ENCODE results near the gene SDF2L1.
"Not testable (repeated sequence)": the region's sequence is repeated elsewhere in the genome, so short reads cannot be mapped to it uniquely, and the experiment has no call there.

The SDF2L1 gene

DNA sequence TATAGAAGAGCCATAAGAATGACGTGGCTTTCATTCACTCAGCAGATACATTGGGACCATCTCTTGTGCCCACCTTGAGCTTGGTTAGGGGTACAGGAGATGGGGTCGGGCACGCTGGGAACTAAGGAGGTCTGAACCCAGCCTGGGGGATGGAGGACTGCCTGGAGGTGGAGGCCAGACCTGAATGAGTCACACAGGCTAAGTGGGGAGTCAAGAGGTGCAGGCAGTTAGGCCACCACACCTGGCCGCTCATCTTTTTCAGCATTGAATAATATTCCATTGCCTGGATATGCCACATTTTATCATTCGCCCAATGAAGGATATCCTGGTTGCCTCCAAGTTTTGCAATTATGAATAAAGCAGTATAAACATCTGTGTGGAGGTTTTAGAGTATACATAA, 19.9 kb downstream of the SDF2L1 start:
- ATAC-seq: no peak
- no peak for DNase-seq

DNA sequence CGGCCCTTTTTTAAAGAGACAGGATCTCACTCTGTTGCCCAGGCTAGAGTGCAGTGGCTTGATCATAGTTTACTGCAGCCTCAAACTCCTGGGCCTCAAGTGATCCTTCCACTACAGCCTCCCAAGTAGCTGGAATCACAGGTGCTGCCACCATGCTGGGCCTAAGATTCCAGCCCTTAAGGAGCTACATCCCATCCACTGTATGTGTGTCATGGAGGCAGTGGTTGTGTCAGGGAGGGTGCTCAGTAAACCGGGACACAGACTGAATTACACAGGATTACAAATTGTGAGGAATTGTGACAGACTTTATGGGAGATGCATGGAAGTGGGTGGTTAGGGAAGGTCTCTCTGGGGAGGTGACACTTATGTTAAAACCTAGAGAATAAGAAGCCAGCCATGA, 21.6 kb downstream of the SDF2L1 start:
- ATAC-seq (no peak), DNase-seq (no peak)

DNA sequence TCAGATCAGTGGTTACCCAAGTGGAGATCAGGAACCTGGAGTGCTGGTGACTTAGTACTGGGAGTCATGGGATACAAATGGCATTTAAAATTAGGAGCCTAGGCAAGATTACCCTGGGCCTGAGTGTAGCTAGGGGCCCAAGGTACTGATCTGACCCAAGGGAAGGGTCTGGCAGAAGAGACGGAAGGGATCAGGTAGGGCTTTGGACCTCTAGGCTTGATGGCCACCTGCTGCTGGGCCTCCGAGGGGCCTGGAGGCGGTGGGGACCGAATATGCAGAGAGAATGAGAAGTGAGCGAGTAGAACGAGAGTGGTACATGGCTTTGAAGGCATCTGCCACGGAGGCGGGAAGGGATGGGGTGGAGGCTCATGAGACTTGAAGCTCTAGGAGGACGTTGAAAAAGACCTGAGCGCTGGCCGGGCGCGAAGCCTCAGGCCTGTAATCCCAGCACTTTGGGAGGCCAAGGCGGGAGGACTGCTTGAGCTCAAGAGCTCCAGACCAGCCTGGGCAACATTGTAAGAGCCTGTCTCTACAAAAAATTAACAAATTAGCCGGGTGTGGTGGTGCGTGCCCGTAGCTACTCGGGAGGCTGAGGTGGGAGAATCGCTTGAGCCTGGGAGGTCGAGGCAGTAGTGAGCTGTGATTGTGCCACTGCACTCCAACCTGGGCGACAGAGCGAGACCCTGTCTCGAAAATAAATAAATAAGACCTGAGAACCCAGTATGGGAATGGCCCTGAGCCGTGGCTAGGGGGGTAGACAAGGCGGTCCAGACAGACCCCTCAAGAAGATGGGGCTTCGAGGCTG, 23.1 kb downstream of the SDF2L1 start:
- DNase-seq: no peak
- no peak for ATAC-seq

DNA sequence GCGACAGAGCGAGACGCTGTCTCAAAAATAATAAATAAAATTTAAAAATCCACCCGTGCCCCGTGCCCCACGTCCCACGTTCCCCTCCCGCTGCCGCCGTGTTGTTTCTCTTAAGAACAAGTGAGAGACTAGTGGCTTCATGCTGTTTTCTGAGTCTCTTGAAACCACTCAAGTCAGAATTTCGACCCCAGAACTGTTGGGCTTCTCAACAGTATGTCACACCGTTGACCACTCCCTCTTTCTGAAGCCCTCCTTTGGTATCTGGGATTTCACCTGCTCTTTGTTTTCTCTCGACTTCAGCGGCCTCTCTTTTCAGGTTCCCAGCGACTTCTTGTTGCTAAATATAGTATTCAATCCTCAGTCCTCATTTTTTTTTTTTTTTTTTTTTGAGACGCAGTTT, 24.7 kb downstream of the SDF2L1 start:
- no peak for DNase-seq
- no peak for ATAC-seq

DNA sequence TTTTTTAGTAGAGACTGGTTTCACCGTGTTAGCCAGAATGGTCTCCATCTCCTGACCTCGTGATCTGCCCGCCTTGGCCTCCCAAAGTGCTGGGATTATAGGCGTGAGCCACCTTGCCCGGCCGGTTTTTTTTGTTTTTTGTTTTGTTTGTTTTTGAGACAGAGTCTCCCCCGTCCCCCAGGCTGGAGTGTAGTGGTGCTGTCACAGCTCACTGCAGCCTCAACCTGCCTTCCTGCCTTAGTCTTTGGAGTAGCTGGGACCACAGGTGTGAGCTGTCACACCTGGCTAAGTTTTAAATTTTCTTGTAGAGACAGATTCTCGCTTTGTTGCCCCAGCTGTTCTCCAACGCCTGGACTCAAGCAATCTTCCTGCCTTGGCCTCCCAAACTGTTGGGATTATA, 26.9 kb downstream of the SDF2L1 start:
- DNase-seq (no peak), ATAC-seq (no peak)

DNA sequence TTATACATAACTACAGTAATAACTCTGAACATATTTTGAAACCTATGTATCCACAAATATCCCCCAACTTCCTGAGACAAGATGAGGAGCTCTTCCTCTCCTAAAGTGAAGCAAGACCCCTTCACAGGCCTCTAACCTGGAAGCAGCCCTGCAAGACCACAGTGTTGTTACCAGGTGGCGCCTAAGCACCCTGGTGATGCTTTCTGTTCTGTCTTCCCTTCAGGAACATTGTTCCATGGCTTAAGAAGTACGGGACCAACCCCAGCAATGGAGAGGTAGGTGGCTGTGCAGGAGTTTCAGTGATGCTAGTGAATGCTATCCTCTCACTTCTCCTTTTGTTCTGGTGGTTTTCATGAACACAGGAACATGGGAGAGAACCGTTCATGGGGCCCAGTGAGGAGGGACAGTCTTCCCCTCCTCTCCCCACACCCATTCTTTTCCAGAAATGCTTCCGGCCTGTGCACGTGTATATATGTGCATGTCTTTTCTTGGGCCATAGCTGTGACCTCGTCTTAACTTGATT, 30.1 kb downstream of the SDF2L1 start:
- DNase-seq (no peak), ATAC-seq (no peak)

DNA sequence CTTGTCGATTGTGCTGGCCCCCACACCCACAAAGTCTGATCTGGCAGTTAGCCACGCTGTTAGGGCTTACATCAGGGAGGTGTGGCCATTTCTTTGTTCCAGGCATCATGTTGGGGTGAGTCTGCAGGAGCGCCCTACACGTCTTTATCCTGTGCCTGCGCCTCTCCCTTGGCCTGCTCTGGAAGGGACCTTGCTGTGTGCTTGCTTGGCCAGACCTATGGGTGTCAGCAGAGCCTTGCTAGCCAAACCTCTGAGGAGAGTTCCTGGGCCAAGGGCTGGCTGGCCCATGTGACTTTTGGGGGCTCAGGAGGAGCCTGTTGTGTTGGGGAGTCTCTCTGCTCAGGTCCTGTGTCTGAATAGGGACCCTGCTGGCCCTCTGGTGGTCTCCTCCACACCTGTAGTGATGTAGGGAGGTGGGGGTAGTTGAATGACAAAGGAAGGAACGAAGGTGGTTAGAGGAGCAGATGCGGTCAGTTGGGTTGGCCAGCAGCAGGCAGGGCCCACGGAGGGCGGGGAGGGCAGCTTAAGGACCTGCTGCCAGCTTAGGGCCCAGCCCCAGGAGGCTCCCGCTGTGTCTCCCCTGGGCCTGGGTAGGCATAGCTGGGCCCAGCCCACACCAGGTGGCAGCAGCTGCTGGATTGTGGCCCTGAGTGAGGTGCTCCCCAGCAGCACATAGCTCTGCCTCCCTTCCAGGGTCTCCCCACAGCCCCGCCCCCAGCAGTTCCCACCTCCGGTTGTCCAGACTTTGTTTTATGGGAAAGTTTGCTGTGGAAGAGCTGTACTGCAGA, 31.6 kb downstream of the SDF2L1 start:
- DNase-seq (no peak), ATAC-seq (no peak)

DNA sequence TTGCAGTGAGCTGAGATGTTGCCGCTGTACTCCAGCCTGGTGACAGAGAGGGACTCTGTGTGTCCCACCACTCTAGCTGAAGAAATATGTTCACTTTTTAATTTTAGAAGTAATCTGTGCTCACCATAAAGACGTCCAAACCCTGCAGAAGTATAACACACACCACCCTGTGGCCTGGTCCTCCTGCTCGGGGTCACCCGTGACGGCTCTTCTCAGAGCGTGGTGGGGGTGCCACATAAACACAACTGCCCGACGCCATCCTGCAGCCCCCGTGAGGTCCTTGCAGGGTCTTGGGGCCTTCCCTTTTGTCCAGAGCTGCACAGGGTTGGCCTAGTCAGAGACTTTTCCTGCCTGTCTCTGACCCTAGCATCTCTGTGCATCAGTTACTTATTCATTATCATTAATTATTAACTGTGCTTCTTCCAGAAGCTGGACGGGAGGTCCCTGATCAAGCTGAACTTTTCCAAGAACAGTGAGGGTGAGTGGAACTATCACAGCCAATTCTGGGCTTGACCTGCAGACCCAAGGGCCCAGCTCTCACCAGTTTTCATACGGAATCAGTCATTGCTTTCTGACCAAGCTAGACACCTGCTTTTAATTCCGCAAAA, 32.6 kb downstream of the SDF2L1 start:
- ATAC-seq: no peak
- DNase-seq: no peak

DNA sequence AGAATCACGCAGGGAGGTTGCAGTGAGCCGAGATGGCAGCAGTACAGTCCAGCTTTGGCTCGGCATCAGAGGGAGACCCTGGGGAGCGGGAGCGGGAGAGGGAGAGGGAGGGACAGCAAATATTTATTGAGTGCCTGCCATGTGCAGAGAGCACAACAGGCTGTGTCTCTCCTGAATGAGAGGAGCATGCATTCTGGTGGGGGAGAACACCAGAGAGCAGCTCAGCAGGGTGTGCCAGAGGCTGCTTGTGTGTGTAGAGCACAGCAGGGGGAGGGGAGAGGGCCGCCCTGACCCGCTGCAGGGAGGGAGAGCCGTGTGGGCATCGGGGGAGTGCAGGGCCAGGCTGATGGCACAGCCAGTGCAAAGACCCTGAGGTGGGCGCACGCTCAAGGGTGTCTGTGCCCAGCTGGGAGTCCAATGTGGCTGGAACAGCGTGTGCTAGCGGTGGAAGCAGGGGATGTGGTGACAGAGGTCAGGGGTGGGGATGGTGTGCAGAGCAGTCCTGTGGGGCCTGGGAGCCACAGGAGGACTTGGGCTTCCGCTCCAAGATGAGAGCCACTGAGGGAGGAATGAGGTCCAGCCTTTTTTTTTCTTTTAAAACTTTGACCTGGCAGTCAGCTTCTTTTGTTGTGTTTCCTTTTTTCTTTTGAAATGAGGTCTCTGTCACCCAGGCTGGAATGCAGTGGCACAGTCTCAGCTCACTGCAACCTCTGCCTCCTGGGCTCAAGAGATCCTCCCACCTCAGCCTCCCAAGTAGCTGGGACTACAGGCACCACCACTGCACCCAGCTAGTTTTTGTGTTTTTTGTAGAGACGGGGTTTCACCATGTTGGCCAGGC, 35.7 kb downstream of the SDF2L1 start:
- ATAC-seq: no peak

DNA sequence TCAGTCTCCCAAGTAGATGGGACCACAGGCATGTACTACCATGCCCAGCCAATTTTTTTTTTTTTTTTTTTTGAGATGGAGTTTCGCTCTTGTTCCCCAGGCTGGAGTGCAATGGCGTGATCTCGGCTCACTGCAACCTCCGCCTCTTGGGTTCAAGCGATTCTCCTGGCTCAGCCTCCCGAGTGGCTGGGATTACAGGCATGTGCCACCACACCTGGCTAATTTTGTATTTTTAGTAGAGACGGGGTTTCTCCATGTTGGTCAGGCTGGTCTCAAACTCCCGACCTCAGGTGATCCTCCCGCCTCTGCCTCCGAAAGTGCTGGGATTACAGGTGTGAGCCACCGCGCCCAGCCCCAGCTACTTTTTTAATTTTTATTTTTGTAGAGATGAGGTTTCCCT, 36.7 kb downstream of the SDF2L1 start:
- not testable (repeated sequence) for DNase-seq, ATAC-seq

More for the DNA sequence above, 35.7 kb downstream of the SDF2L1 start:
- DNase-seq: no peak

DNA sequence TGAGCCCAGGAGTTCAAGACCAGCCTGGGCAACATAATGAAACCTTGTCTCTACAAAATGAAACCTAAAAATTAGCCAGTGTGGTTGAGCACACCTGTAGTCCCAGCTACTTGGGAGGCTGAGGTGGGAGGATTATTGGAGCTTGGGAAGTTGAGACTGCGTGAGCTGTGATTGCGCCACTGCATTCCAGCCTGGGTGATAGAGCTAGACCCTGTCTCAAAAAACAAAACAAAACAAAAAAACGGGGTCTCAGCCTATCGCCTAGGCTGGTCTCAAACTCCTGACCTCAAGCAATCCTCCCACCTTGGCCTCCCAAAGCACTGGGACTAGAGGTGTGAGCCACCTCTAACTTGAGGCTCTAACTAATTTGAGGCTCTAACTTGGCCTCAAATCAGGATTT, 37.3 kb downstream of the SDF2L1 start:
- DNase-seq: no peak
- ATAC-seq: no peak

DNA sequence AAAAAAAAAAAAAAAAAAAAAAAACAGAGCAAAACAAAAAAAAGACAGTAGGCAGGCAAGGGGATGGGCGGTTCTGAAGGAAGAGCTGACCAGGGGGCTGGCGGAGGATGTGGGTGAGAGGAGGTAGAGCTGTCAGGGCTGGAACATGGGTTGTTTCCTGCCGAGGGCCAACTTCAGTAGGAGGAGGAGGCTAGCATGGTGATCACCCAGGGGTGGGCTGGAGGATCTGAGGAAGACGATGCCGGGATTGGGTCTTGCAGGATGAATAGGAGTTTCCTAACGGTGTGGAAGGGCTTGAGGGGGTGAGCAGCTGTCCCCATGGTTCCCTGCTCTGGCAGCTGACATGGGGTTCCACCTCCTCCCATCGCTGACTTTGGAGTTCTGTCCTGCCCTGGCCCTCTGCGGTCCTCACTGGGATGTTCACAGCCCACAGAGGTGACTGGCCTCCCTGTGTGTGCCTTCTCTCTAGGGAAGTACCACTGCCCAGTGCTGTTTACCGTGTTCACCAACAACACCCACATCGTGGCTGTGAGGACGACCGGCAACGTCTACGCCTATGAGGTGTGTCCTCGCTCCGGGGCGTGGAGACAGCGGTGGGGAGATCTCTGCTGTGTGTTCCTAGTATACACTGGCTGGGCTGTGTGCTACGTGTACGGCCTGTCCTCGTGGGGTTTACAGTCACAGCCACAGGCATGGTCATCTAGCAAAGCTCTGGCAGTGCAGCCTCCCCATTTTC, 38.9 kb downstream of the SDF2L1 start:
- peak; percentile 22 for ATAC-seq
- DNase-seq: no peak

DNA sequence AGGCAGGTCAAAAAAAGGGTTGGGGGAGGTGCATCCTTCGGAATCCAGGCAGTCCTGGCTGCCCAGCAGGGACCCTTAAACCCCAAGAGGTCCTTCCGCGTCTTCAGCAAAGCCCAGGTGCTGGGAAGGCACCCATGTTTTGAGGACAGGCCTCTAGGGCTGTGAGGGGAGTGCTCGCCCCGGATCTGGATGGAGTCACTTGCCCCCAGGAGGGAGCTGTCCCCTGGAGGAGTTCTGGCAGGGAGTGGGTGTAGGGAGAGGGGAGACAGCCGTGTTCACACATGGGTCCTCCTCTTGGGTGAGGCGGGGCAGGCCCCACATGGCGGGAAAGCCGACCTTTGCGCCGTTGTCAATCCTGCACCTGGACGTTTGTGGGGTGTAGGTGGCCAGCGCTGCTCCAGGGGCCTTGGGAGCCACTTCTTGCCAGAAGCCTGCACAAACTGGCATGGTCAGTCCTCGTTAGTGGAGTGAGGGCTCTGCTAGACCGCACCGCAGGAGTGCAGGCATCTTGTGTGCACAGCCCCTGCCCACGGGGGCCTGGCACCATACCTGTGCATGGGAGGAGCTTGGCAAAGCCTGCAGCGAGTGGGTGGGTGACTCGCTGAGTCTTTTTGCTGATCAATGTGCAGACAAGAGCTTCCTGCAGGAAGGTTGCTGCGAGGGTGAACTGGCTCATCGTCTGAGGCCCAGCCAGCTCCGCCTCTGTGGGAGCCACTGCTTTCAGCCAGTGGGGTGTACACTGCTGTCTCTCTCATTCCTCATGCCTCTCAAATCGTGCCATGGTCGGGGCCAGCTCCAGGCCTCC, 39.7 kb downstream of the SDF2L1 start:
- DNase-seq: no peak
- ATAC-seq: no peak

DNA sequence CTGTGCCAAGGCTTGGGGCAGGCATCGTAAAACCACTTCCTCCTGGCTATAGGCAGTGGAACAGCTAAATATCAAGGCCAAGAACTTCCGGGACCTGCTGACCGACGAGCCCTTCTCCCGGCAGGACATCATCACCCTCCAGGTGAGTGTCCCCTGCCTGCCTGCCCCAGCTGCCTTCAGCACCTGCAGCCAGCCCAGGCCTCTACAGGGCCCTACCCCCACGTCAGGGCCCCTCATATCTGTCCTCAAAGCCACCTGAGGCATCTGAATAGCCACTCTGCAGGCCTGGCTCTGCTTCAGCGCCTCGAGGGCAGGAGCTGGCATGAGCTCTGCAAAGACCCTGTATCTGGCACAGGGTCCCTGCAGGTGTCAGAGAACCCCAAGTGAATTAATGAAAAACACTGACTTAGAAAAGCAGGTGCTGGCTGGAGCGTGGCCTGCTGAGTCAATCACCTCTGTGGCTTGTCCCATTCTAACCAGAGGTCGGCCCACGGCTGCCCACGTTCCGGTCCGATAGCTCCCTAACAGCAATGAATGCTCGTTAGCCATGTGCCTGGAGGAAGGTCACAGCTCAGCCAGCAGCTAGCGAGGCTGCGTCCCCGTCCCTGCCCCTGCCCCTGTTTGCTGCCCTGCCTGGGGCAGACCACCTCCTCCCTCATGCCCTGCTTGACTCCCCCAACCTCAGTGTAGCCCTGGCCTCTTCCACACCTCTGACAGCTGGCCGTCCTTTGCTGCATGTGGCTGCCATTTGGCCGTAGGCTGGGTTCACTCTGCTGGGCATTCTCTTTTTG, 40.5 kb downstream of the SDF2L1 start:
- no peak for ATAC-seq

DNA sequence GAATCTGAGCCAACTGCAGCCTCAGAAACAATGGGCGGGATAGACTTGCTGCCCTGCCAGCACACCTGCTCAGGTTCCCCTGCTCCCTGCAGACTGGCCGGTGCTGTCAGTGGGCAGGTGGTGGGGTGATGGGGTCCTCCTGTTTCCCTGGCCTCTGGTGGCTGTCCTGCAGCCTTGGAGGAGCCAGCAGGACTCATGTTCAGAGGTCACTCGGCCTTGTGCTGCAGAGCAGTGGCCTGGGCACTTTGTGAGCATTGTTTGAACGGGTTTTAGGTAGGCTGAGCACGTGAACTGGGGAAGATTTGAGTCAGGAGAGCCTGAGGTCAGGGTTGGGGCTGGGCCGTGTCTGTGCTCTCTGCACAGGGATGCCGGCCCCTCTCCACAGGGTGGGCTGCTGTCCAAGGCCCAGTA, 41.3 kb downstream of the SDF2L1 start:
- DNase-seq: no peak
- ATAC-seq: no peak

More for the DNA sequence above, 40.5 kb downstream of the SDF2L1 start:
- no peak for DNase-seq

DNA sequence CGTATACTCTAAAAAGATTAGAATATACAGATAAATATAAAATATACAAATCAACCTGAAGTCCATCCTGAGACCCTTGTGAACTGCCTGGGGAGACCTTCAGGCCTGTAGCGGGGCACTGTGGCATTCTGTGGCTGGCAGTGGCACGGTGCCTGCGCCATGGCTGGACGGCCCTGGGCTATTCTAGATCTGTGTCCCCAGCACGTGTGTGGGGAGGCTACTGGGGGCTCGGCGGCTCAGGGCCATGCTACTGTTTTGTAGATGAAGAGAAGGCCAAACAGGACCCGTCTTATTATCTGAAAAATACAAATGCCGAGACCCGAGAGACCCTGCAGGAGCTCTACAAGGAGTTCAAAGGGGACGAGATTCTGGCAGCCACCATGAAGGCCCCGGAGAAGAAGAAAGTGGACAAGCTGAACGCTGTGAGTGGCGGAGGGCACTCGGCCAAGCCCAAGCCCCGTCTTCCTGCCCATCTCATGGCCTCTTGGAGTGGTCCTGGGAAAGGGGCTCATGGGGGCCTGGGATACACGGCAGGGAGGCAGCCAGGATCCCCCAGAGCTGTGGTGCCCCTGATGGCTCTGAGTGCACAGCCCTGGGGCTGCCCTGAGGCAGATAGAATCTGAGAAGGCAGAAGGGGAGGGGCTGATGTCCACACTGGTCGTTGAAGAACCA, 42.5 kb downstream of the SDF2L1 start:
- no peak for ATAC-seq
- DNase-seq: no peak

DNA sequence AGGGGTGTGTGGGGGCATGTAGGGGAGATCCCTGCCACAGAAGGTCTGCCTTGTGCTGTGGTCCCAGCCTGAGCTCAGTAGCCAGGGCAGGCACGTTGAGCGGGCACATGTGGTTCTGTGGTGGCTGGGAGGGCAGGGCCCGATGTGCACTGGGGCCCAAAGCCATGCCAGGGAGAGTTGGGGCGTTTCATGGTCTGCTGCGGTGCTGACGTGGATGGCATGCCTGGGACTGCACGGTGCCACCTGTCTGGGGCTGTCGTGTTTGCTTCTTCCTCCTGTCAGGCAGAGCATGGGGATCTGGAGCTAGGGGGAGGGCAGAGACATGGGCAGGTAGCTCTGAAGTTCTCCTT, 43.0 kb downstream of the SDF2L1 start:
- ATAC-seq: no peak
- no peak for DNase-seq

DNA sequence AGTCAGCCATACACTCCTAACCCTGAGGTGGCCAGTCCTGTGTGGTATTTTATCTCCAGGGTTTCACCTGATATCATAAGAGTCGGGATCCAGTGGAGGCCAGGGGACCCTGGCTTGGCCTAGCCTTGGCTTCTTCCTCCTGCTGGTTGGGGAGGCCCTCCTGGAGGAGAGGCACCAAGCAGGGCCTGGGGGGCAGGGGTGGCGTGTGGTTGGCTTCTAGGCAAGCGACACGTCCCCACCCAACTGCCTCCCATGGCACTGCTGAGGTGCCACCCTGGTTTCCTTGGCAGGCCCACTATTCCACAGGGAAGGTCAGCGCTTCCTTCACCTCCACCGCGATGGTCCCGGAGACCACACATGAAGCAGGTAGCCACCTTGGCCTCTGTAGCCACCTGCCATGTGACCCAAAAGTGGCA, 44.1 kb downstream of the SDF2L1 start:
- no peak for ATAC-seq
- no peak for DNase-seq
